HS-5 (cell line): ENCODE results near the gene TTC21A.
A peak's percentile ranks its signal among the peaks of the same experiment; 100 is the strongest.
"Not testable (repeated sequence)": the region's sequence is repeated elsewhere in the genome, so short reads cannot be mapped to it uniquely, and the experiment has no call there.

Source experiments
- DNase-seq: peaks from one replicate; pipeline ENCODE4 v3.0.0-alpha.2; 2012; ENCODE audit warnings: low read depth

Gene TTC21A

DNA sequence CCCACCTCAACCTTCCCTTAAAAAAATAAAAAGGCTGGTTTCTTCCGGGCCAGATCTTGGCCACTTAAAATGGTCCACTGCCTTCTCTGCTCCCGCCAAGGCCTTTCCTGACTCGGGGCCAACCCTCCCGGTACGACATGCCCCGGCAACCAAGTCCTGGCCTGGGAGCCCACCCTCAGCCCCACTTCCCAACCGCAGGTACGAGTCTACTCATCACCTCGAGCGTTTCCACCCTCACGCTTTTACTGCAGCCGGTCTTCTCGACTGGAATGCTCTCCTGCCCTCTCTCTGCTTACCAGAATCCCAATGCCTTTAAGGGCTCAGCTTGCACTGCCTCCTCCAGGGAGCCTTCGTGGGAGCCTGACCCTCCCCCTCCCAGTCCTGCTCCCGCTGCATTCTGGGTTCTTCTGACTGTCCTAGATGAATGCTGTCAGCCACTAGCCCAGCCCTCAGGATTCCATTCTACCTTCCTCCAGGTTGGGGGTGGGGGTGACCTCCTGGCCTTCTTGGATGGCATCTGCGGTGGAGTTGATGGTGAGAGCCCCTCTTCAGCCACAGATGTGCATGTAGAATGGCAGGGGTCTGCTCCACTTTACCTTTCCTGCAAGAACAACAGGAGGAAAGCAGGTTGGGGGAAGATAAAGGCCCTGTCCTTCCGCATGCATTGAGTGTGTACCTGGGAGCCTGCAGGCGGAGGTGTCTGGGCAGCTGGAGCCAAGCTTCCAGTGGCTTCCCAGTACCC, 47.0 kb downstream of the TTC21A start:
- DNase-seq, result no peak

DNA sequence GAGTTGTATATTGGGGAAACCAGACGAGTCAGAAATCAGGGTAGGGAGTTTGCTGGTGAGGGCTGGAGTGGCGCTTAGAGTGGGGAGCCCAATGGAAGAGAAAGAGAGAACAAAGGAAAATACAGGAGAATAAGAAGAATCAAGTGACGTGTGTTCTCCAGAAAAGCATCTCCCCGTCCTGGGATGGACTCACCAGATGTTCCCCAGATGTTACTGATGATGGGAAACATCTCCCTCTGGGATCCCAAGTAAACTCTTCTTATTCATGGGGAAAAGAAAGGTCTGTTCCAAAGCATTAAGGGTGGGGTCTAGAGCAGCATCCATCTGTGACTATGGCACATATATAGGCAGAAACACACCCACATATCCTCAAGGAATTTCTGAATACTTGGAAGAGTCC, 48.9 kb downstream of the TTC21A start:
- no peak for DNase-seq

GRCh38 chr3:39157359-39157758, 49.9 kb downstream of the TTC21A start:
- no peak for DNase-seq

- no peak for DNase-seq
These were observed 50.8 kb downstream of the TTC21A start for GRCh38 chr3:39158148-39158715.

DNA sequence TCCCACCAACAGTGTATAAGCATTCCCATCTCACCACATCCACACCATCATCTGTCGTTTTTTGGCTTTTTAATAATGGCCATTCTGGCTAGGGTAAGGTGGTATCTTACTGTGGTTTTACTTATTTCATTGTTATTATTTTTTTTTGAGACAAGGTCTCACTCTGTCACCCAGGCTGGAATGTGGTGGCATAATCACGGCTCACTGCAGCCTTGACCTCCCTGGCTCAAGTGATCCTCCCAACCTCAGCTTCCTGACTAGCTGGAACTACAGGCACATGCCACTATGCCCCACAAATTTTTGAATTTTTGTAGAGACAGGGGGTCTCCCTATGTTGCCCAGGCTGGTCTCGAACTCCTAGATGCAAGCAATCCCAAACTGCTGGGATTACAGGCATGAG, 56.9 kb downstream of the TTC21A start:
- DNase-seq, result no peak

GRCh38 chr3:39165518-39165917, 58.0 kb downstream of the TTC21A start:
- DNase-seq, result no peak

DNA sequence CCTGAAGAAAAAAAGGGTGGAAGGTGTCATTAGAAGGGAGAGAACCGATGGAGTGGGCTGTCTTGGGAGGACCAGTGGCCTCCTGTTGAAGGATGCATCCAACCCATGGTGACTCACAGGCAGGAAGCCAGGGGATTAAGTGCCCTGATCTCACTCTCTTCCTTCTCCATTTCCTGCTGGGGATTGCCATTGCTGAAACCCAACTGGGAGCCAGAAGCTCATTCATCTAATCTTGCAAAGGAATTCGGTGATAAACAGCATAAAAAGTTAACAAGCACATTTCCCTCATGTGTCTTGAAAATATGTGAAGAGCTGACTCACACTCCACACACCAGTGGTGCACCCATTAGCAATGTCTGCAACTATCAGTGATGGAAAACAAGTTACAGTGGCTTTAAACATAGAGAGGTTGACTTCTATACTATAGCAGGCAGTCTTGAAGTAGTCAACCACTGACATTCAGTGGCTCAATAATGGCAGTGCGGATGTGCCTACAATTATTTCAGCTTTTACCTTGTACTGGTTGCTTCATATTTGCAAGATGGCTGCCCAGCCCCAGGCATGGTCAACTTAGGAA, 58.7 kb downstream of the TTC21A start:
- DNase-seq, result peak; percentile 94

DNA sequence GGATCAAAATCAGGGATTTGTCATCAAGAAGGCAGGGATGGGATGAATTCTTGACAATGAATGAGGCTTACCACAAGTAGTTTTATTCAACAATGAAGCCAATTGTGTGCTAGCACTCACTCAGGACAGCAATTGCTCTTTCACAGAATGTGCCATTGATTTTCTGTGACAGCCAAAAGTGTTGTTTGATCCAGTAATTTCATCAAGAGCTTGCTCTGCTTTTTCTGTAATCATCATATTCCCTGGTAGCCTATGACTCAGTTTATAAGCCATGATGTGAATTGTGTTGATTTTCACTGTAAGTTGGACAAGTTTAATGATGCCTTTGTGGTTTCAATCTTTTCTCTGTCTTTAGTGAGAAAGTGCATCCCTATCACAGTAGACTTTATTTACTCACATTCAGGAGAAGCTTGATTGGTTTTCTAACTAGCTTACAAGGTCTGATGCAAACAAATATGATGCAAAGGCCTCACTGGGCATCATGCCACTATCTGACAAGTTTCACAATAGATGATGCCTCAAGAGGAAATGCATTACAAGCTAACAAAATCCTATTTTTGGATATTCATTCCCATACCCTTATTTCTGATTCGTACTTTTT, 59.6 kb downstream of the TTC21A start:
- peak; percentile 92 for DNase-seq

- DNase-seq, result no peak
These were observed 60.8 kb downstream of the TTC21A start for GRCh38 chr3:39168156-39168780.

- no peak for DNase-seq
These were observed 62.2 kb downstream of the TTC21A start for GRCh38 chr3:39169712-39170111.

GRCh38 chr3:39170461-39170860, 63.0 kb downstream of the TTC21A start:
- DNase-seq, result no peak

- not testable (repeated sequence) for DNase-seq
These were observed 63.4 kb downstream of the TTC21A start for GRCh38 chr3:39170877-39171276.

GRCh38 chr3:39171860-39172259, 64.4 kb downstream of the TTC21A start:
- no peak for DNase-seq

DNA sequence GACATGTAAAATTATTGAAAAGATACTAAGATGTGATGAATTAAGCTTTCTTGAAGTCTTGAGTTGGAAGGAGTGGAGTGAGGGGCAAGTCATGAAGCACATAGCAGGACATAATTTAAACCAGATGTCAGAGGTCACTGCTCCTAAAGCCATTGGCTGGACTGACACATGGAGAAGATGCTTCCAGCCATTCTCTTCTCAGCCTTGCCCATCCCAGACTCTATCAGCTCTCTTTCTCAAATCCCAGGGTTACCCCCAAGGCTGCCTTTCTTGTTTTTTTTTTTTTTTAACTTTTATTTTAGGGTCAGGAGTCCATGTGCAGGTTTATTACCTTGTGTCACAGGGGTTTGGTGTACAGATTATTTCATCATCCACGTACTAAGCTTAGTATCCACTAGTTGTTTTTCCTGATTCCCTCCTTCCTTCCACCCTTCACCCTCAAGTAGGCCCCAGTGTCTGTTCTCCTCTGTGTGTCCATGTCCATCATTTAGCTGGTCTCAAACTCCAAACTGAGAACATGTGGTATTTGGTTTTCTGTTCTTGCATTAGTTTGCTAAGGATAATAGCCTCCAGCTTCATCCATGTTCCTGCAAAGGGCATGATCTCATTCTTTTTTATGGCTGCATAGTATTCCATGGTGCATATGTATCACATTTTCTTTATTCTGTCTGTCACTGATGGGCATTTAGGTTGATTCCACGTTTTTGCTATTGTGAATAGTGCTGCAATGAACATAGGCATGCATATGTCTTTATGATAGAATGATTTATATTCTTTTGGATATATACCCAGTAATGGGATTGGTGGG, 66.0 kb downstream of the TTC21A start:
- DNase-seq, result no peak

GRCh38 chr3:39176025-39176714, 68.7 kb downstream of the TTC21A start:
- no peak for DNase-seq

DNA sequence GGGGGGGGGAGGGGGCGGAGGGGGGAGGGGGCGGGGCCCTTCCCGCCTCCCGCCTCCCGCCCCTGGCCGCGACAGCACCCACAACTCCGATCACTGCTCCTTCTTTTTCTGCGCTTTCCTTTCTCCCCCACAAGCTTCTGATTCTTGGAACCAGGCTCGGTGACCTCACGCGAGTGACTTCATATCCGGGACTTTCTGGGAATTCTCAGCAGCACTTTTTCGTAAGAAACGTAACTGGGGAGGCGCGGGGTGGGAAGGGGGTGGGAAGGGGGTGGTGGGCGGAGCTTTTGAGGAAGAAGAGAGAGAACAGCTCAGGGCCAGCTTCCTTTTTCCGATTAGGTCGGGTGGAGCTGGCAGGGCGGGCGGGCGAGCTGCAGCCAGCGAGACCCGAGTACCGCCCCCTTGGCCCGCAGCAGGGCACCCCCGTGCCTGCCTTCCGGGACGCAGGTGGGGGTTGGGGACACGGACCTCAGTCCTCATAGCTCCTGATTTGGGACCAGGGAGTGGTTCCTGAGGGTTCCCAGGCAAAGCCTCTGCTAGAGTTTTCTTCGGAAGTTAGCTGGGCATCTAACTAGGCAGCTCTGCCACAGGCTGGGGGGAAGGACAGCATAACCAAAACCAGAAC, 70.3 kb downstream of the TTC21A start:
- DNase-seq, result peak; percentile 80

- no peak for DNase-seq
These were observed 71.1 kb downstream of the TTC21A start for GRCh38 chr3:39178553-39178952.

- no peak for DNase-seq
These were observed 72.7 kb downstream of the TTC21A start for GRCh38 chr3:39180183-39180545.

DNA sequence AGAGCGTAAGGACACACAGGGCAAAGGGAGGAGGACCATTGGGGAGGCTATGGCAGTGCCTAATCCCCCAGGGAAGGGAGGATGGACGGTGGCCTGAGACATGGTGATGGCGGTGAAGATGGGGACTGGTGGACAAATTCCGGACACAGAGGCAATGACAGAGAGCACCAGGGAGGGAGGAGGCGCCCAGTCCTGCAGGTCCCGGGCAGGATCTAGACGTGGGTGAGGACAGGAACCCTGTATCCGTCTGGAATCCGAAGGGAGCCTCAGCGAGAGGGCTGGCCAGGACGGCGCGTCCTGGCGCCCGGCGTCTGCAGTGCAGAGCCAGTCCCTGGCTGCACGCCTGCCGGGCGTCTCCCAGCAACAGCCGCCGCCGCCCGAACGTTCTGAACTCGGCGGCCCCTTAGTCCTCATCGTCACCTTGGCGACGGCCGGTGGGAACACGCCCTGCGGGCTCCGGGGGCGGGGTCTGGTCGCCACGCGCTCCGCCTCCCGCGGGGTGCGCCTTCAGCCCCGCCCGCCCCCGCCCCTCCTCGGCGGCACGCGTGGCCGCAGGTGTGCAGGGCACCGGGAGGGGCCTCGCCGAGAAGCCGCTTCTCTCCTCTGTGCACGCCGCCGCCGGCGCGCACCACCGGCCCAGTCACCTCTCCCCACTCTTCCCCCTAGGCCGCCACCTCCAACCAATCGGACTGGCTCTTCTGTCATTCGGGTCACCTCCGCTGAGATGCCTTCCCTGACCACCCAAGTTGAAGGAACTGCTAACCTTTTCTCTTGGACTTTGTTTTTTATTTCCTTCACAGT, 73.3 kb downstream of the TTC21A start:
- DNase-seq, result no peak
